ENCODE measurements around the gene GPN3.
"Not testable (repeated sequence)": the region's sequence is repeated elsewhere in the genome, so short reads cannot be mapped to it uniquely, and the experiment has no call there.

Gene GPN3

DNA sequence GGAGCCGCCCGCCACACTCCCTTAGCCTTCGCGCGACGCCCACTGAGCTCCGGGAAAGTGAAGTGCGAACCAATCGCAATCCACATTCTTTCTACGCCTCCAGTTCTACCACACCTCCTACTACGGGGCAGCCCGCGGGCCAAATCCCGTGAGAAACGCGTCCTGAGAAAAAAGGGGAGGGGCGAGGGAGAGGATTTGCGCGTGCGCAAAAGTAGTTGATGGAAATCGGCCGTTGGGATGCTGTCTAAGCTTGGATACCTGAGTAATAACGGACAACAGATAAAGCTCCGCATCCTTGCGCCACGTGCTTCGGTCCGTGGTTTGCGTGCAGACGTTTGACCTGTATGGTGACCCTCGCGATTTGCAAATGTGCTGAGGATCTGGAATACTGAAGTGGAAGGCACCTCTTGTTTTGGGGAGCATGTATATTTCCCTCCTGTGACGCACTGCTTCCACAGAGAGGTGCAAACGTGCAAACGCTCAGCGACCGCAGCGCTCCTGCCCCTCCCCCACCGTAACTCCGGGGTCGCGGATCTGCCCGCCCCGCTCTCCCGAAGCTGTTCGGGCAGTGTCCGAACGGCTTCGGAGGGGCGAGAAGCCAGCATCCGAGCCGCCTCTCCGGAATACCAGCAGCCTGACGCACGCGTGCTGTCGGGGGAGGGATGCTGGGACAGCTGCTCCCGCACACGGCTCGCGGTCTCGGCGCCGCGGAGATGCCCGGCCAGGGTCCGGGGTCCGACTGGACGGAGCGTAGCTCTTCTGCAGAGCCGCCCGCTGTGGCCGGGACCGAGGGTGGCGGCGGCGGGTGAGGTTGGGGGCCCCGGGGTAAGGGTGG is at the start of gene GPN3, which contains the start of gene FAM216A:
GPN3 (minus strand) TSS at position 44 of the 835 bp plus-strand sequence. CDS start 54 bp downstream, outside the sequence.
FAM216A (plus strand) TSS at position 632 of the 835 bp plus-strand sequence; CDS start at position 663, 31 bp downstream.
- peak; percentile 89 for DNase-seq (ENCODE audit: low read depth)

DNA sequence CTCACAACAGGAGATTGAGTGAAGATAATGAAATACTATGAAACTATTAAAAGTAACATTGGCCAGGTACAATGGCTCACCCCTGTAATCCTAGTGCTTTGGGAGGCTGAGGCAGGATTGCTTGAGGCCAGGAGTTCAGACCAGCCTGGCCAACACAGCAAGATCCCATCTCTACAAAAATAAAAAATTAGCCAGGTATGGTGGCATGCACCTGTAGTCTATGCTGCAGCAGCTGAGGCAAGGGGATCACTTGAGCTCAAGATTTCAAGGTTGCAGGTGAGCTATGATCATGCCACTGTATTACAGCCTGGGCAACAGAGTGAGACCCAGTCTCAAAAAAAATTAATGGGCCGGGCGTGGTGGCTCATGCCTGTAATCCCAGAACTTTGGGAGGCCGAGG is 48.9 kb upstream of the GPN3 start:
- DNase-seq (ENCODE audit: low read depth) = no peak

DNA sequence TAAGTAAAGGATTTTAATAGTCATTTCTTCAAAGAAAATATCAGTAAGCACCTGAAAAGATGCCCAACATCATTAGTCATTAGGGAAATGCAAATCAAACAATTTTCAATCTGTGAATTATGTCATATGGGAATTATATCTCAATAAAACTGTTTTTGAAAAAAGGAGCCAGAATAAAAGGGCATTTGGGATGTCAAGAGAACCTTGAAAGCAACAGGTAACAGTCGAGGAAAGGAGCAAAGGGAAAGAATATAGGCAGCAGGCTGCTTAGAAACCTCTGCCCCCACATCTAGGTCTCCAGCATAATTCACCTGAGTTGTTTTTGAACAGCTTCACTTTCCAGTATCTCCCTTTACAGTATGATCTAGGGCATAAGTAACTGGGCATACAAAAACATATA is 46.3 kb upstream of the GPN3 start:
- no peak for DNase-seq (ENCODE audit: low read depth)

DNA sequence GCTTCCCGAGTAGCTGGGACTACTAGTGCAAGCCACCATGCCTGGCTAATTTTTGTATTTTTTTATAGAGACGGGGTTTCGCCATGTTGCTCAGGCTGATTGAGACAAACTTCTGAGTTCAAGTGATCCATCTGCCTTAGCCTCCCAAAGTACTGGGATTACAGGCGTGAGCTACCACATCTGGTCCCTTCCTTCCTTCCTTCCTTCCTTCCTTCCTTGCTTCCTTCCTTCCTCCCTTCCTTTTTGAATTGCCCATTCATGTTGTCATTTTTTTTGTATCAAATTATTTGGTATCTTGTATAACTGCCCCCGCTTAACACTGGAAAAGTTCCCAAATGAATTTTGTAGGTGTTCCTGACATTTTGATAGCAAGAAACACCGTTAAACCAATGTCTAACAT is 45.8 kb upstream of the GPN3 start:
- DNase-seq (ENCODE audit: low read depth) = no peak

DNA sequence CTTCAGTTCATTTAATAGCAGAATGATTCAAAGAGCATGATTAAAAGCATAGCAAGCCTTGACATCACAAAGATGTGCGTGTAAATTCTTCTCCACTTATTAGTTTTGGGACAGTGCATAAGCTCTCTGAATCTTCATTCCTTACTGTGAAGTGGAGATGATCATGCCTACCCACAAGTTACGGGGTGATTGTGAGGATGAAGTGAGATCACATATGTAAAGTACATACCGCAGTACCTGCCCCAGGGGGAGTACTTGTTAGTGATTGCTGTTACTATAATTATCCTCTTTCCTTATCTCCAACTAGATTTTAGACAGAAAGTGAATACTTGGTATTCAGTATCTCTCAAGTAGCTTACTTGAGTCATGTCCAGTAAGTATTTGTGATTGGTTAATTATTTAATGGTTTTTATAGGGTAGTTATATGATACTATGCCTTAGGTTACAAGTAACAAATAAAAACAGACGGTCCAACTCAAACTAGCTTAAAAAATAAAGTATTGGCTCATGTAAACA is 40.1 kb upstream of the GPN3 start:
- DNase-seq (ENCODE audit: low read depth) = no peak

DNA sequence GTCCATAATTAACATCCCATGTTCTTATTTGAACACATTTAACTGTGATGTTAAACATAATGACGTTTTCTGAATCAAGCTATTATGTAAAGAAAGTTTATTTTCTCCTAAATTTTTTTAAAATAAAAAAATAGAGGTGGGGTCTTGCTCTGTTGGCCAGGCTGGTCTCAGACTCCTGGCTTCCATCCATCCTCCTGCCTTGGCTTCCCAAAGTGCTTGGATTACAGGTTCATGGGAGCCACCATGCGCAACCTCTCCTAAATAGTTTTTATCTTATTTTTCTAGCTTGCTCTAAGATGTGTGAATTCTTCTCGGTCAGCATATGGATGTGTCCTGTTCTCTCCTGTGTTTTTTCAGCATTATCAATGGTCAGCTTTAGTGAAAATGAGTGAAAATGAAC is 37.3 kb upstream of the GPN3 start:
- no peak for DNase-seq (ENCODE audit: low read depth)

DNA sequence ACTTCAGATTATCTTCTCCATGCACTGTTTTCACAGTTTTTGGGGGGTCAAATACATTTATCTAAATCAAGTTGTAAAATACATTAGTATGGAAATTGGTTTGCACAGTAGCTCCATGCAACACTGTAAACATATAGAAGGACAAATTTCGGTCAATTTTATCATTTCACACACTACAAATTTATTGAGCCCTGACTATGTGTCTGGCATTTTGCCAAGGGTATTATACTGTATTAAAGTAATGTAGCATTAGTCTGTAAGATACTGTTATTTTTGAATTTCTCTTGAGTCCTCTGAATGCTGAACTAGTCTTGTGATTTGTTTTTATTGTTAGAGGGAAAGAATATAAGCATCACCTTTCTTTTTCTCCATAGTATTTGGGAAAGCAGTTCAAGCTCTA is 35.4 kb upstream of the GPN3 start:
- DNase-seq (ENCODE audit: low read depth) = no peak

DNA sequence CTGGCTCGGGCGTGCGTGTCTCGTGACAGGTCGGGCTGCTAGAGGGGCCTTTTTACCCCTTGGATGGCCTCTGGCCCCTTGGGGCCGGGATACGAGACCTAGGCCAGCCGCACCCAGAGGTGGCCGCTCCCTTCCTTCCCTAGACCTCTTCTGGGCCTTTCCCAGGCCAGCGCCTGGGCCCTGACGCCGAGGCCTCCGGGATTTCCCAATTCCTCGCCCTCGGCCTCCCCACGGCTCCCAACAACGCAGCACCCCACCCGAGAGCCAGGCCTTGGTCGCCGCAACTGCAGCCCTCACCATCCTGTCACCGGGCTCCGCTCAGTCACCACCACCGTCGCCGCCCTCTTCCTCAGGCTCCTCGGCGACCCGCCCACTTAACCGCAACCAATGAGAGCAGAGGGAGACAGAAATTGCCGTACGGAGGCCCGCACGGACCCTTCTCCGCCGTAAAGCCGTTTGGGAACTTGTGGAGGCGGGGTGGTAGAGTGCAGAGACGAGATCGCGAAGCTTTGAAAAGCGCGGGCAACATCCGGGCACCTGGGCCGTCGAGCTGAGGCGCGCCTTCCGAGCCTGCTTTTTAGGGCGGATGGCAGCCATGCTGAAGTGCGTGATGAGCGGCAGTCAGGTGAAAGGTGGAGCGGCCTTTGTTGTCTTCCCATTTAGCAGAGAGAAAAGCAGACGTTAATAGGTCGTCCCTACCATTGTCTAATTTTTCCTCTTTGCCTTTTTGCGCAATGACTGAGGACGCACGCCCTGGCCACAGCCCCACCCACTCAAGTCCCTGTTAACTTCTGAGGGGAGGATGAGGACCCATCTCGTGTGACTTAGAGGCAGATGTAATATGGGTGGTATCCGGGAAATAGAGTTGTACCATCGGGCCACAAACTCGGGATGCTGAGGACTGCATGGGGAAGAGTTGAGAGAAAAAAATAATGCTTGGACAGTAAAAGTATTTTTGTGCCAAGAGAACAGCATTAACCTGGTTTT is 34.0 kb upstream of the GPN3 start, which contains the start of the genes RAD9B and VPS29:
RAD9B (plus strand) TSS at position 580 of the 987 bp plus-strand sequence; CDS start at position 587, 7 bp downstream.
VPS29 (minus strand) TSS at position 360 of the 987 bp plus-strand sequence; CDS start at position 300, 60 bp downstream.
- peak; percentile 97 for DNase-seq (ENCODE audit: low read depth)

DNA sequence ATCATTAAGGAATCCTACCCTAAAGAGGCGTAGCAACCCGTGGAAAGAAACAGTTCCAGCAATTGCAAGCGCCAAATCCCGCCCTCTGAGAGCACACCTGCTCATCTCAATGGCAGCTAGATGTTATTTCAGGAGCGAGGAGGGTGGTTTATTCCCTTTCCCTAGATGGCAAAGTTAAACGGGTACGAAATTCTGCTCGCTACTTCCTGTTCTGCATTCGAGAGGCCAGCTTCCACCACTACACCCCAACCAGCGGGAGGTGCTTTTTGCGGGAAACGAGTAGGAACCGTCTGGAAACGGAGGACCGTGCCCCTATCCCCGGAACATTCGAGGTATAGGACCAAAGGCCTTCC is 33.3 kb upstream of the GPN3 start:
- DNase-seq (ENCODE audit: low read depth) = peak; percentile 27

DNA sequence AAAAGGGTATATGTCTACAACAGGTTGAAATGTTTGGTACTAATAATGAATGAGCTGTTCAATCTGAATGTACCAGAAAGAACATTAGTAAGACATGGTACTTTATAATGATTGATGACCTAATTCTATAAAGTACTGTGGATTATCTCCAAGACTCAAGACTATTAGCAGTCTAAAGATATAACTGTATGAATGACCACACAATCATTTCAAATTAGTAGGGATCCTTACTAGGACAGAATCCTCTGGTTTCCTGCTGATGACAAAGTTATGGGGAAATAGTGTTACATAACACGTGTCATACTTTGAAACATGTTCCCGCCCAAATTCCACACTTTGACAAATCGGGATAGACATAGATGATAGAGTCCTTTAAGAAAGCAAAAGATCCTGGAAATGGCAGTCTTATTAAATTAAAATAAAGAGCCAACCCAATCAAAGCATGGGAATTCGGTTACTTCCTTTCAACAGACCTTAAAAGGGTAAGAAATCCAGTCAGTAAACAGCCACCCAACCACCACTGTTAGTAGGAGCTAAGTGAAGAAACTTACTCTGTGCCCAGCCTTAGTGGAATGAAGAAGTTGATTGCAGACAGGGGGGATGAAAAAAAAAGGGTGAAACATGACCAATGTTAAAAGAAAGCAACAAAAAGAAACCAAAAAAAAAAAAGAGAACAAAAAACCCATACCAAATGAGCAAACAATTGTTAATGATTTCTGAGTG is 31.1 kb upstream of the GPN3 start:
- DNase-seq (ENCODE audit: low read depth) = no peak

DNA sequence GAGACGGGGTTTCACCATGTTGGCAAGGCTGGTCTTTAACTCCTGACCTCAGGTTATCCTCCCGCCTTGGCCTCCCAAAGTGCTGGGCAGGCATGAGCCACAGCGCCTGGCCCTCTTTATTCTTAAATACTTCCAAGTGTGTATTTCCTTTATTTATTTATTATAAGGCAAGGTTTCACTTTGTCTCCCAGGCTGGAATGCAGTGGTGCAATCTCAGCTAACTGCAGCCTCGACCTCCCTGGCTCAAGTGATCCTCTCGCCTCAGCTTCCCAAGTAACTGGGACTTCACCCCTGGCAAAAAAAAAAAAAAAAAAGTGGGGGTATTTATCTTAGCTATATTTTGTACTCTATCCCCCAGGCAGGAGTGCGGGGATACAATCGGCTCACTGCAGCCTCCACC is 7.4 kb upstream of the GPN3 start:
- DNase-seq (ENCODE audit: low read depth) = no peak

DNA sequence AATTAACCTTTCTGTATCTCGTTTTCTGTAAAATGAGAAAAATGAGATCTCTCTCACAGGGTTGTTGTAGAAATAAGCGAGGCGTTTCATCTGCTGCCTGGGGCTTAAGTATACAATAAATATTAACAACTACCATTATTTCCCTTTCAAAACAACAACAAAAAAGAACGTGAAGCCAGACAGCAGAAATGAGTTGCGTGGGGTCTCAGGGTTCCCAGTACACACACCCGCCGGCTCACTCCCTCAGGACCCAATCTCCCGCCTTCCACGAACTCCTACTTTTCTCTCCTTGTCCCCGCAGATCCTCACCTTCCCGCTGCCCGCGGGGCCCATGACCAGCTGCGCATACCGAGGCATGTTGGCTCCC is 227 bp downstream of the GPN3 start:
- no peak for DNase-seq (ENCODE audit: low read depth)

DNA sequence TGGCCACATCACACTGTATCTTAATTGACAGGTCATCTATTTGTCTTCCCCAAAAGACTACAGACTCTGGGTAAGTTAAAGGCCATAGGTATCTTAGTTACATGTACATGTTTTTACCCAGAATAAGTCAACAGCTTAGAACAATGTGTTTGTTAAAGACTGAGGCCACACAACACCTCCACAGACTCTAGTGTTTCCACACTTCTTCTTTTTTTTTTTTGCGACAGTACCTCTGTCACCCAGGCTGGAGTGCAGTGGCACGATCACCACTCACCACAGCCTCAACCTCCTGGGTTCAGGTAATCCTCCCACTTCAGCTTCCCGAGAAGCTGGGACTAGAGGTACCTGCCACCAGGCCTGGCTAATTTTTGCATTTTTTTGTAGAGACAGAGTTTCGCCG is 1.3 kb downstream of the GPN3 start:
- no peak for DNase-seq (ENCODE audit: low read depth)

DNA sequence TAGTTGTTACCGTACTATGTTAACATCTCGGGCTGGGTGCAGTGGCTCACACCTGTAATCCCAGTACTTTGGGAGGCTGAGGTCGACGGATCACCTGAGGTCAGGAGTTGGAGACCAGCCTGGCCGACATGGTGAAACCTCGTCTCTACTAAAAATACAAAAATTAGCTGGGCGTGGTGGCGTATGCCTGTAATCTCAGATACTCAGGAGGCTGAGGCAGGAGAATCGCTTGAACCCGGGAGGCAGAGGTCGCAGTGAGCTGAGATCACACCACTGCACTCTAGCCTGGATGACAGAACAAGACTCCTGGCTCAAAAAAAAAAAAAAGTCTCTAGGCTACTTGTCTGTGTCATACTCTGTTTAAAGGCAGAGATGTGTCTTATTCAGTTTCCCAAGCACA is 2.3 kb downstream of the GPN3 start:
- DNase-seq (ENCODE audit: low read depth) = not testable (repeated sequence)

DNA sequence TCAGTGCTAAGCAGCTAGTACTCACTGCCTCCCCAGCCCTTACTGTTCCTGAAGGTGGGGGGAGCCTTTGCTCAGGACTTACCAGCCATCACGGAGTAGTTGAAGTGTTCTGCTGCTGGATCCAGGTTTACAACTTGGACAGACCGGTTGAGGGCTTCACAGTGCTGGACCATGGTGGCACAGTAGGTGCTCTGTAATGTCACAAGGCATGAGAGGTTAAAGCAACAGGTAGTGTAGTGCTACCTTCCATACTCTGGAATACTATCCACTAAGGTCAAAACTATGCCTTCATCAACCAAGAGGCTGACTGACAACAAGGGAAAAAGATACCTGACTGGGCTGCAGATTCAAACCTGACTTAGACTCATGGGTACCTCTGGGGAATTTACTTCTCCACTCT is 3.0 kb downstream of the GPN3 start:
- DNase-seq (ENCODE audit: low read depth) = no peak

DNA sequence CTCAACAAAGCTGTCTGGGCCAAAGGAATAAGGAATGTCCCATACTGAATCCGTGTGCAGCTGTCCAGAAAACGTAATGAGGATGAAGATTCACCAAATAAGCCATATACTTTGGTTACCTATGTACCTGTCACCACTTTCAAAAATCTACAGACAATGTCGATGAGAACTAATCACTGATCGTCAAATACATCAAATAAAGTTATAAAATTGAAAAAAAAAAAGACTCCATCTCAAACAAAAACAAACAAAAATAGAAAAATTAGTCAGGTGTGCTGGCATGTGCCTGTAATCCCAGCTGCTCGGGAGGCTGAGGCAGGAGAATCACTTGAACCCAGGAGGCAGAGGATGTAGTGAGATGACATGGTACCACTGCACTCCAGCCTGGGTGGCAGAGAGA is 6.9 kb downstream of the GPN3 start:
- DNase-seq (ENCODE audit: low read depth) = not testable (repeated sequence)

DNA sequence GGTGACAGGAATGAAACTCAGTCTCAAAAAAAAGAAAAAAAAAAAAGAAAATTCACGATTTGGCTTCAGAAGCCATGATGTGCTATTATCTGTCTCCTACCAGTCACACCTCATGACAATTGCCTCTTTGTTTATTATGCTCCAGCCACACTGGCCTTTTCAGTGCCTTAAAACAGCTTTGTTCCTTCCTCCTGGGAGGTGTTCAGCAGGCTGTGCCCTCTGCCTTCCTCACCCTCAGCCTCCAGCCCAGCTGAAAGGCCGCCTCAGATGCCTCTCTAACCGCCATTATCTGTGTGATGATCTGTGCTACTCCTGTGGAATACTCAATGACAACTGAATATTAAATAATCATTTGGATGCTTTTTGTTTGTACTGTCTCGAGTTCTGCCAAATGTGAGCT is 9.3 kb downstream of the GPN3 start:
- DNase-seq (ENCODE audit: low read depth) = no peak

DNA sequence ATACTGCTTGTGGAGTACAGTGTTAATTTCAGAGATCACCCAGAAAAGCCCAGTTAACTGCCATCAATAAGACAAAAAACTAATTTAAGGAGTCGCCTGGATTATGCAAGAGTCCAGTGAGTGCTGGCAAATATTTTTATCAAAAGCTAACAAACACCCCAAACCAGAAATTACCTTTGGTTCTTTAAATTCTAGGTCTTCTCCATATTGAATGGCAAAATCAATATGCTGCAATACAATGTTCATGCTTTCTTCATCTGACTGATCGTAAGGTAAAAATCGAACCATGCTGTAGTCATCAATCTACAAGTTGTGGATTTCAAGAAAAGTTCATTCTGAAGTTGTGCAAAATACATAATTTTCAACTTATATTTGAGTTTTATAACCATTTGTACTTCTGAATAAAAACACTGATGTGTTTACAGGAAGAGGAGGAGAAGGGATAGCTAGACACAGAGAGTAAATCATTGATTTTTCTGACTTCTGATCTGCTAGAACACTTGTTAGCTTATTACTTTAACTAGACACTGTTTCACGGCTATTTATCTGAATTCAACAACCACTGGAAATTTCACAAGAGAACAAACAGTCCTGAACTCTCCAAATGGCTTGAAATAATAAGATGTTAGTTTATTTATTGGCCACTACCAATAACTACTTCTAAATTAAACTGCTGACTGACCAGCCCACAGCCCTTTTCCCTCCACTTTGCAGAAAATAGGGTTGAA is 14.3 kb downstream of the GPN3 start:
- no peak for DNase-seq (ENCODE audit: low read depth)

DNA sequence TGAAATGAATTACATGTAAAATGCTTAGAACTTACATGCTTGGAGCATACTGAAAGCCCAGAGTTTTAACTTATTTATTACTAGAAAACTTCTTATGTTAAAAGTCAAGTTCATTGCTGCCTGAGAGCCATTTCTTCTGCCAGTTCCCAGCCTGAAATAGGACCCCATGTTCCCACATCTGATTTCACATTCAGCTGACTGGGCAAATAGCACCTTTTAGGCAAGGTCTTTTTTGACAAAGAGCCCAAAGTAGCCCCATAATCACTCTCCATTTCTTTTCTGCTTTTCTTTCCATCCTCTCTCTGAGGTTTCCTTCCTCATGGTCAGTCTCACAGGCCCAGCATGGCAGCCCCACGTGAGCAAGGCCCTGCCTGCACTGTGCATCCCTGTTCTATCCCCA is 16.8 kb downstream of the GPN3 start:
- no peak for DNase-seq (ENCODE audit: low read depth)

DNA sequence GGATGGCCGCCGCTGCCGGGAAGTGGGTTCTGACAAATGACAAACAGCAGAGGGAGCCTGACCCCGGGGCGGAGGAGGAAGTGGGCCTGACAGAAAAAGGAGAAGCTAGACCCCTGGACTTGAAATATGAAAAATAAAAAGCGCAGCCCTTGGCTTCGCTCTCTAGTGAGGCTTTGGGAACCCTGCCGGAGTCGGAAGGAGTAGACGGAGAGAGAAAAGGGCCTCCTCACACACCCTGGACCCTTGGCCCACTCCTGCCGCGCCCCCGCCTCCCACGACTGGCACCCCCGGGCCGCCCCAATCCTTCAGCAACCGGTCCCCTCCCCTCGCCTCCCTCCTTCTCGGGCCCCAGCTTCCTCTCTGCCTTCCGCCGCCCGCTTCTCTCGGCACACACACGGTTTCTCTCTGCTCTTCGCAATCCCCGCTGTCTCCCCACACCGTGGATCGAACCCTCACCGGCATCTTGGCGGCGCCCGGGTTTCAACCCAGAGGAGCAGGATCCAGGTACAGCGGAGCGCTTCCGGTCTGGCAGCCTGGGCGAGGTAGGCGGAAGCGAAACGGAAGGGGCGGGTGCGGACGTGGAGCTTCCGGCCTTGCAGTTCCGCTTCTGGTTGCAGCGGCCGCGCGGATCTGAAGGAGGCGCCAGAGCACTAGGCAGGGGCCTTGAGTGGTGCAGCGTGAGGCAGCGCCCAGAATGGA is 18.1 kb downstream of the GPN3 start, which contains the start of gene ARPC3:
ARPC3 (minus strand) TSS at position 539 of the 699 bp plus-strand sequence; CDS start at position 462, 77 bp downstream.
- DNase-seq (ENCODE audit: low read depth) = peak; percentile 93
